VCaP (cell line): ENCODE measurements around the gene CMTM1.
A peak's percentile ranks its signal among the peaks of the same experiment; 100 is the strongest.

ENCODE experiments used
- H3K27ac ChIP-seq: fragments of 450-650 bp; 2 replicates; pipeline ENCODE4 v1.5.1; 2017
- CTCF ChIP-seq: fragments of 450-650 bp; conservative IDR thresholded peaks from 2 replicates; pipeline ENCODE4 v1.5.1; 2017; ENCODE audit warnings: mild to moderate bottlenecking, moderate library complexity

The CMTM1 gene, protein sequence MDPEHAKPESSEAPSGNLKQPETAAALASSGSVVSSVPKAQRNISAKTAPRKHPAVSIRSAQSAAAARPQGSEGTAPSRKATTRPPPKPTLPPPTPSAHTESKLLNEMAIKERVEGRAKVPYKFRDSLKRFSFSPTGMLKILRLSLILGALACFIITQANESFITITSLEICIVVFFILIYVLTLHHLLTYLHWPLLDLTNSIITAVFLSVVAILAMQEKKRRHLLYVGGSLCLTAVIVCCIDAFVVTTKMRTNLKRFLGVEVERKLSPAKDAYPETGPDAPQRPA

GRCh38 chr16:66566051-66566901 is at the start of gene CMTM1:
Gene CMTM1 (plus strand): TSS chr16:66566439. CDS start chr16:66566514, 75 bp downstream.
- no peak within 1 kb of the TSS for H3K27ac ChIP-seq
- no peak for TF ChIP-seq CTCF

DNA sequence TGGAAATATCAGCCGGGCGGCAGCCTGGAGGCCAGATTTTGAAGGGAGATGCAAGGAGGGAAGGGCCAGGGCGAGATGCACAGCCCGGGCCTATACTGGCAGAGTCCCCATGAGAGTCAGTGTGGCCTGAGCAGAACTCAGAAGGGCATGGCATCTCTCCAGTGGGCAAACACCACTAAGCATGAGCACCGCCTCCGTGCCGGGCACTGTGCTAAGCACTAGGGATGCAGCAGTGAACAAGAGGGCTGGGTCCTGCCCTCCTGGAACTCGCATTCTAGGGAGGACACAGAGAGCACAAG is 49.8 kb upstream of the CMTM1 start:
- H3K27ac ChIP-seq = peak overlapping the region; percentile 98
- no peak for TF ChIP-seq CTCF

DNA sequence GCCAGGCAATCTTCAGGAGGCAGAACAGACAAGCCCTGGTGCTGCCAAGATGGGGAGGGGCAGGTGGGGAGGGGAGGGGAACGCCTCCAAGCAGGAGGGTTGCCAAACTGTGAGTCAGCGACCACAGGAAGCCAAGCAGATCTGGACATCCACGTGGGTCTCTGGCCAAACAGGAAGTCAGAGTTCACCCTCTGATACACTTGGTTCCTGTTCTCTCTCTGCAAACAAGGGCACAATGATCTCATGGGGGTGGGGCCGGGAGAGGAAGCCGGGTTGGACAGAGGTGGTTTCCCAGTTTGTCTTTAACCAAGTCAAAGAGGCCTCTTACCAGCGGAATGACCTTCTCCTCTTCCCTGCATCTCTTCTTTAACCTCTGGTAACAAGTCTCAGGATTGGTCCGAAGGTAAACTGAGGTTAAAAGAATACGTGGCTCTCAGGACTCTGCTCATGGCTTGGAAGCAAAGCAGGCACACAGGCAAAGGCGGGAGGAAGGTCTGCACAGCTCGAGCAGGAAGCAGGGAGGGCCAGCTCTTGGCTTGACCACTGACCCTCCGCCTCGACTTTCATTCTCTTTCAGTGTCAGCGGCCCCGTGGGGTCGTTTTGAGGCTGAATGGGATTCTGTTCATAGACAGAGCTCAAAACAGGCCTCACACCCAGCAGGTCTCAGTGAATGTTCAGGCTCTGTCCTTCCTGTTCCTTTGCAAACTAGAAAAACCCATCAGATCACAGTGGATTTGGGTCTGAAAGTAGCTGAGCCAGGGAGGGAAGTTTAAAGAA is 49.2 kb upstream of the CMTM1 start:
- H3K27ac ChIP-seq = peak overlapping the region; percentile 98
- TF ChIP-seq CTCF = no peak

DNA sequence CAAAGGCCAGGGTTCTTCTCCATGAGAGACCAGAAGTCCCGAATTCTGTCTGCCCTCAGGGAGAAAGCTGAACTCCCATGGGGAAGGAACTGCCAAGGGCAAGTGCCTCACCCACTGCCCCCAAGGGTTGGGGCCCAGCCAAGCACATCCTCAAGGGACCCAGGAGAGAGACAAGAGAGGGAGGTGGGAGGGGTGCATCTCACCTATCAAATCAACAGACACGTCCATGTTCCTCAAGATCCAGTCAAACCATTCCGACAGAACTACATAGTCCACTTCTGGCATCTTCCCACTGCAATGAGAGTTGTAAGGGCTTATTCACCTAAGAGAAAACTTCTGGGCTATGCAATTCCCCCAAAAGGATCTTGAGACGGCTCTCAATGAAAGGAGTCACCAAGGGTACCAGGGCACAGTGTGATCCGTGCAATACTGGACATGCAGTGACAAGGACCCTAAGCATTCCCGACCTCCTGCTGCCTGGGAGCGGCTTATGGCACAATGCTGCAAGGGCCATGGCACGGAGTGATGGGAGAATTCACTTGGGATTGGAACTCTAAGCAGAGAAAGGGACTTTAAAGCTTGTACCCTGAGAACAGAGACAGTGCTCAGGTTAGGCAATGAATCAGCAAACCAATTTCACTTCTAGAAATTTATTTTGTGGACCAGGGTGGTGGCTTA is 48.5 kb upstream of the CMTM1 start:
- peak overlapping the region; percentile 98 for H3K27ac ChIP-seq
- TF ChIP-seq CTCF = no peak

DNA sequence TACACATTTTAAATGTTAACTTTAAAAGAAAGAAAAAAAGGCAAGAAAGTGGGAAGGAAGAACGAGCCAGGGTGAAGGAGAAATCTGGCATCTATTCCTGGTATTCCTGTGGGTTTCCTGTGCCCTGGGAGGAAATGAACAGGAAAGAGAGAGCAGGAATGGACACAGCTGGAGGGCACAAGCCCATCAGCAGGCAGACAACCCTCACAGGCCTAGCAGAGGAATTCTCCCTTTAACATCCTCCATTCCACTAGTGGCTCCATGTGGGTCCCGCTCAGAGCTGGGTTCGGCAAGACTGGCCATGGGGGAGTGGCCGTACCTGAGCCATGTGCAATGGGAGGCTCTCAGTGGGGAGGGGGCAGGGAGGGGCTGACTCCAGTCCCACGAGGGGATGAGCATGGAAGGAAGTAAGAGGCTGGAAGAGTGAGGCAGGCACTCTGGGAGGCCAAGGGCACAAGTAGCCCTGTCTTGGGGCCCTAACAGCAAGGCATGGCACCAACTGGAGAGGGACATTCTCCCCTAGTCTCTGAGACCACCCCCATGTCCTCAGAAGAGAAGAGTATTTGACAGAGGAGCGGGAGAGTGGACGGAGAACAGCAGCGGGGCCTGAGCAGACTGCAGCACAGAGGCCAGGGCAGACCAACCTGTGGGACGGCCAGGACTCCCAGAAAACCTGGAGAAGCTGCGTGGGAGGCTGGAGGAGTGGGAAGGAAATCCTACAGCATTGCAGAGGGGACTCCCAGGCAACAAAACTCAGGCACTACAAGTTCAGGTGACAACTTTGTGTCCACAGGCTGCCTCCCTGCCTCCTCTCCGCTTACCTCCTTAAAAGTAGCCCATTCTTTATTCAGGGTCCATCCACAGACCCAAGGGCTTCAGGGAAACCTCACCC is 46.5 kb upstream of the CMTM1 start:
- no peak for TF ChIP-seq CTCF
- peak overlapping the region; percentile 98; the same call in 1 of the 2 replicates for H3K27ac ChIP-seq

DNA sequence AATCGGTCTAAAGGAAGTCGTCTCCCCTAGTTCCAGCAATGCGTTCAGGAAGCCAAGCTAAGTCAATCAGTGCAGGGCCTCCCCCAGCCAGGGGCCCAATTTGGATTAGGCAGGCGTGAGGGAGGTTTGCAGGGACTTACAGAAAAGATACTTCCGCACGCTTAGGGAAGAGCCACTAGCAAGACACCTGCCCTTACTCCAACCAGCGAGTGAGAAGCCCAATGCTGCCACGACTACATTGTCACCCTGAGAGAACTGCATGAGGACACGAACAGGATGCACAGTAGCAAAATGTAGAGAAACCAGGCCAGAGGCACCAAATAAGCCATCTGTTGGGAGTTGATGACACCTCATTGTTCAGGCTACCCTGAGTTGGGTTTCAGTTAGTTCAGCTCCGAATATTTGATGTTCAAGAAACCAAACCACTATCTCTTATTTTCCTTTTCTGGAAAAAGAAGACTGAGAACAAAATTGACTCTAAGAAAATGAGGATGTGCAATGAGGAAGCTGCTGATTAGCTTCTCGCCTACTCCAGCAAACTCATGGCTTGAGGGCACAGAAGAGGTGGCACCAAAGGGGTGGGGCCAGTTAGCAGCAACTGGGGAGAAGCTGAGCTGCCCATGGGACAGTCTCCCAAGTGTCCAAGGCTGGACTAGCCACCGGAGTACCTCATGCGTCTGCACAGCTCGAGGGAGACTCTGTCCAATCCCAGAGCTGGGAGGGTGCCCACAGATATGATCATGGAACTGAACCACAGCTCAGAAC is 45.7 kb upstream of the CMTM1 start:
- H3K27ac ChIP-seq = no peak overlapping the region
- no peak for TF ChIP-seq CTCF
